Suprapubic skin (tissue), 4 donors: ENCODE measurements around the gene CCN5. TPM values are rescaled to one million over a fixed set of nuclear protein-coding genes. Genes with fewer than 3 reads are reported as not detected.

Experiments
- DNase-seq, 2 donors: peaks; one replicate each; pipeline ENCODE4 v3.0.0-alpha.2; 2019; ENCODE audit warnings: low spot score in 2 of 2
- H3K27ac ChIP-seq: fragments of 200-600 bp; sonication (generic); one replicate; pipeline ENCODE4 v1.5.1; 2019
- H3K27me3 ChIP-seq: fragments of 200-600 bp; sonication (generic); one replicate; pipeline ENCODE4 v1.5.1; 2019
- H3K36me3 ChIP-seq: fragments of 200-600 bp; sonication (generic); one replicate; pipeline ENCODE4 v1.5.1; 2019
- H3K4me1 ChIP-seq: fragments of 200-600 bp; sonication (generic); one replicate; pipeline ENCODE4 v1.5.1; 2019
- H3K4me3 ChIP-seq: fragments of 200-600 bp; sonication (generic); one replicate; pipeline ENCODE4 v1.5.1; 2019; ENCODE audit warnings: mild to moderate bottlenecking
- H3K9me3 ChIP-seq: fragments of 200-600 bp; sonication (generic); one replicate; pipeline ENCODE4 v1.5.1; 2019
- EP300 ChIP-seq: sonication (generic); formaldehyde crosslinking; IDR thresholded peaks from one replicate; pipeline ENCODE4 v1.6.1; 2017; ENCODE audit warnings: antibody characterized with exemption
- POLR2A ChIP-seq, 2 donors: fragments of 450-650 bp; IDR thresholded peaks; one replicate each; pipeline ENCODE4 v1.6.1; 2017; ENCODE audit warnings: antibody characterized with exemption in 2 of 2, mild to moderate bottlenecking in 2 of 2, moderate library complexity in 2 of 2
- POLR2AphosphoS5 ChIP-seq, 3 donors: sonication (generic); formaldehyde crosslinking; IDR thresholded peaks; one replicate each; pipeline ENCODE4 v1.6.1; 2017; ENCODE audit warnings: antibody characterized with exemption in 3 of 3
- WGBS: methylation state at CpG from one replicate; pipeline ENCODE4 v1.1.5; 2018; 5-methylcytosine and 5-hydroxymethylcytosine counted together
- total RNA-seq, 4 donors: library from RNA; depleted of rRNA; stranded (reverse); fragments of >200 nt; gene quantifications; one replicate each; pipeline ENCODE4 v1.1.0, GENCODE V29; 2016
- TF ChIP-seq, protein P1 (sequence below), 2 donors: fragments of 200-600 bp in 1 of 2; fragments of 450-650 bp in 1 of 2; sonication (generic) in 1 of 2; IDR thresholded peaks; one replicate each; pipeline ENCODE4 v1.5.1; 2016 to 2019; ENCODE audit warnings: antibody characterized with exemption in 2 of 2, mild to moderate bottlenecking in 1 of 2, moderate library complexity in 1 of 2

CCN5 gene
- total RNA-seq, 4 donors from 2014 or later = 40.1 to 137 (median 87.9) TPM

- H3K27me3 ChIP-seq = no peaks in the 10 kb centered on the region
- WGBS = 91% methylated on average over 7 of the region's 11 CpGs
Observed at GRCh38 chr20:44681796-44682566, 33.2 kb upstream of the CCN5 start.

GRCh38 chr20:44683263-44684046, 31.7 kb upstream of the CCN5 start:
- TF ChIP-seq POLR2A (IDR thresholded peaks at IDR 0.05) (no peak), POLR2AphosphoS5 (IDR thresholded peaks at IDR 0.05) (no peak), EP300 (no peak)
- TF ChIP-seq, protein P1, sequence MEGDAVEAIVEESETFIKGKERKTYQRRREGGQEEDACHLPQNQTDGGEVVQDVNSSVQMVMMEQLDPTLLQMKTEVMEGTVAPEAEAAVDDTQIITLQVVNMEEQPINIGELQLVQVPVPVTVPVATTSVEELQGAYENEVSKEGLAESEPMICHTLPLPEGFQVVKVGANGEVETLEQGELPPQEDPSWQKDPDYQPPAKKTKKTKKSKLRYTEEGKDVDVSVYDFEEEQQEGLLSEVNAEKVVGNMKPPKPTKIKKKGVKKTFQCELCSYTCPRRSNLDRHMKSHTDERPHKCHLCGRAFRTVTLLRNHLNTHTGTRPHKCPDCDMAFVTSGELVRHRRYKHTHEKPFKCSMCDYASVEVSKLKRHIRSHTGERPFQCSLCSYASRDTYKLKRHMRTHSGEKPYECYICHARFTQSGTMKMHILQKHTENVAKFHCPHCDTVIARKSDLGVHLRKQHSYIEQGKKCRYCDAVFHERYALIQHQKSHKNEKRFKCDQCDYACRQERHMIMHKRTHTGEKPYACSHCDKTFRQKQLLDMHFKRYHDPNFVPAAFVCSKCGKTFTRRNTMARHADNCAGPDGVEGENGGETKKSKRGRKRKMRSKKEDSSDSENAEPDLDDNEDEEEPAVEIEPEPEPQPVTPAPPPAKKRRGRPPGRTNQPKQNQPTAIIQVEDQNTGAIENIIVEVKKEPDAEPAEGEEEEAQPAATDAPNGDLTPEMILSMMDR (IDR thresholded peaks at IDR 0.05) = peak in 1 of 2 donors; percentile 64
- no peak for DNase-seq
- no peak overlapping the region for H3K4me3 ChIP-seq
- WGBS = 56% methylated on average over 9 of the region's 10 CpGs
- H3K9me3 ChIP-seq = no peaks in the 10 kb centered on the region
- H3K27ac ChIP-seq = no peak overlapping the region
- H3K36me3 ChIP-seq = no peaks in the 10 kb centered on the region
- no peaks in the 10 kb centered on the region for H3K27me3 ChIP-seq
- H3K4me1 ChIP-seq = peaks cover 10% of the 10 kb centered on the region

More at GRCh38 chr20:44681796-44682566, 33.2 kb upstream of the CCN5 start:
- no peak for DNase-seq
- Histone ChIP-seq H3K4me1 (peaks cover 10% of the 10 kb centered on the region), H3K9me3 (no peaks in the 10 kb centered on the region), H3K4me3 (no peak overlapping the region), H3K27ac (no peak overlapping the region), H3K36me3 (no peaks in the 10 kb centered on the region)
- TF ChIP-seq, protein P1 (IDR thresholded peaks at IDR 0.05) = no peak
- TF ChIP-seq EP300 (no peak), POLR2AphosphoS5 (IDR thresholded peaks at IDR 0.05) (no peak), POLR2A (IDR thresholded peaks at IDR 0.05) (no peak)

- no peak overlapping the region for H3K4me3 ChIP-seq
- peaks cover 10% of the 10 kb centered on the region for H3K4me1 ChIP-seq
- 71% methylated on average over 6 of the region's 6 CpGs for WGBS
- H3K9me3 ChIP-seq = no peaks in the 10 kb centered on the region
- DNase-seq = no peak
- TF ChIP-seq, protein P1 (IDR thresholded peaks at IDR 0.05) = no peak
- TF ChIP-seq EP300 (no peak), POLR2AphosphoS5 (IDR thresholded peaks at IDR 0.05) (no peak), POLR2A (IDR thresholded peaks at IDR 0.05) (no peak)
- H3K27ac ChIP-seq = no peak overlapping the region
- H3K36me3 ChIP-seq = no peaks in the 10 kb centered on the region
- no peaks in the 10 kb centered on the region for H3K27me3 ChIP-seq
Observed at GRCh38 chr20:44684047-44684967, 30.9 kb upstream of the CCN5 start.

DNA sequence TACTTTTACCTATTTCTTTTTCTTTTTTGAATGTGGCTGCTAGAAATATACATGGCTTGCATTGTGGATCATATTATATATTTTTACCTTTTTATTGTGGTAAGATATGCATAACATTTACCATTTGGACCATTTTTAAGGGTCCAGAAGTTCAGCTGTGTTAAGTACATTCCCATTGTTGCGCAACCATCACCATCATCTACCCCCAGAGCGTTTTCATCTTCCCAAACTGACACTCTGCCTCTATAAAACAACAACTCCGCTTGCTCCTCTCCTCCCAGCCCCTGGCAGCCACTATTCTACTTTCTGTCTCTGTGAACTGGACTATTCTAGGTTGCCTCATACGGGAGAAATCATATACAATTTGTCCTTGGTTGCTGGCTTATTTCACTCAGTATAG, 28.2 kb upstream of the CCN5 start:
- Histone ChIP-seq H3K27me3 (no peaks in the 10 kb centered on the region), H3K9me3 (no peaks in the 10 kb centered on the region), H3K36me3 (no peaks in the 10 kb centered on the region), H3K4me1 (peaks cover 21% of the 10 kb centered on the region), H3K27ac (no peak overlapping the region), H3K4me3 (no peak overlapping the region)
- DNase-seq = no peak
- TF ChIP-seq POLR2AphosphoS5 (IDR thresholded peaks at IDR 0.05) (no peak), EP300 (no peak), POLR2A (IDR thresholded peaks at IDR 0.05) (no peak)
- TF ChIP-seq, protein P1 (IDR thresholded peaks at IDR 0.05) = no peak
- WGBS = 77% methylated on average over 4 of the region's 4 CpGs
